Left hindlimb (tissue), 1 donor: ENCODE data around the gene S100PBP.
A peak's percentile ranks its signal among the peaks of the same experiment; 100 is the strongest.

Experiments
- DNase-seq: peaks from one replicate; pipeline ENCODE4 v3.0.0-alpha.2; 2018

Gene S100PBP

DNA sequence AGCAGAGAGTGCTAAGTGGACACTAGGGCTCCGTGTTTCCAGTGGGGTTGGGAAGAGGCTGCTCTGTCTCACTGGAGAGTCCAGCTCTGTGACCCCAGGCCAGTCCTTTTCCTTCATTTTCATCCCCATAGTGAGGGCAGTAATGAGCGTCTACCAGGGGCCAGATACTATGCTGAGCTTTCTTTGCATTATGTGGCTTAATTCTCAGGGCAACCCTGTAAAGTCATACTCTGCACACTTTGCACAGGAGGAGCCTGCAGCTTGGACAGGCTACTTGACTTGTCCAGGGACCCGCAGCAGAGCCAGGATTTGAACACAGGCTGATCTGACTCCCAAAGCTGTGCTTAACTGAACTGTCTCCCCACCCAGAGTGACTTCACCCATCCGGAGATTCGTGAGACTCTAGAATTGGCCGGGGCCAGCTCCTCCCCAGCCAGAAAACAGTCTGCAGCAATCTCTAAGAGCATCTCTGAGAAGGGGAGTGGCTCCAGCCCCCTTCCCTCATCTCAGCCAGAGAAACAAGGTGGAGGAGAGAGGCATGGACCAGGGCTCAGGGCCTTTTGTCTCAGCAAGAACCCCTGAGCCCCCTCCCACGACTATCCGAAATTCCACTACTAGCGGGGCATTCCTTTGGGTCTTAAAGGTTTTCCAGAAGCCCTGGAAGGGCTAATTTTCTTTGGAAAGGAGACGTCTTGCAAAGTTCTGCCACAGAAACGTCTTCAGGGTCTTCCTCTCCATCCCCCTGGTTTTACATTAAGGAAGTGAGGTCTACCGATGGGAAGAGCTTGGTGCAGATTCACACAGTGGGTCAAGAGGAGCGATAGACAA lies 54.1 kb downstream of the S100PBP start:
- DNase-seq: peak; percentile 72

DNA sequence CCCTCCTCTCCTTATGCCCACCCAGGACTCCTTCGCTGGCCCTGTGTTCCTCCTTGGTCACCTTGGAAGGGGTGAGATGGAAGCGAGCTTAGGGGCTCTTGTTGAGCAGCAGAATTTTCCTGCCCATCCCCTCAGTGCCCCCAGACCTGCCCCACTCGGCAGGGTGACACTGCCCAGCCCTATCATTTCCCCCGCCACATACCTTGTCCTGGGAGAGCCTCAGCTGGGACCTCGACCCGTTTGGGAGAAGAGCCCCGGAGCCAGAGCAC lies 54.7 kb downstream of the S100PBP start:
- DNase-seq: no peak

DNA sequence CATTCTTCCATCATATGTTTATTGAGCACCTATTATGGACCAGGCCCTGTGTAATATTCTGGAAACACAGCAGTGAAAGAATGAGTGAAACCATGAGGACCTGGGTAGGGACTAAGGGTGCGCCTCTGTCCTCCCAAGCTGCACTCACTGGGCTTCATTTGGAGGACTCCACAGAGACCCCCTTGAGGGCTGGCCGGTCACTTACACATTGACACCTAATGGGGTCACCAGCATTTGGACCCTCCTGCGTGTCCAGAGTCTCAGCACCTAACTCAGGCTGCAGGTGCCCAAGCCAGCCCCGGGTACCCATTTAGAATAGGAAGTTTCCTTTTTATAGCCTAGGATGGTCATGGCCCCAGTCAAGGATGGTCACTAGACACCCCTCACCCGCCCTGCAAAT lies 56.0 kb downstream of the S100PBP start:
- DNase-seq: no peak

- no peak for DNase-seq
These were observed 57.7 kb downstream of the S100PBP start for GRCh38 chr1:32874860-32875752.

GRCh38 chr1:32876341-32877210 lies 59.1 kb downstream of the S100PBP start:
- no peak for DNase-seq

GRCh38 chr1:32877211-32878110 lies 60.0 kb downstream of the S100PBP start:
- peak; percentile 30 for DNase-seq

GRCh38 chr1:32878183-32878582 lies 60.7 kb downstream of the S100PBP start:
- no peak for DNase-seq

DNA sequence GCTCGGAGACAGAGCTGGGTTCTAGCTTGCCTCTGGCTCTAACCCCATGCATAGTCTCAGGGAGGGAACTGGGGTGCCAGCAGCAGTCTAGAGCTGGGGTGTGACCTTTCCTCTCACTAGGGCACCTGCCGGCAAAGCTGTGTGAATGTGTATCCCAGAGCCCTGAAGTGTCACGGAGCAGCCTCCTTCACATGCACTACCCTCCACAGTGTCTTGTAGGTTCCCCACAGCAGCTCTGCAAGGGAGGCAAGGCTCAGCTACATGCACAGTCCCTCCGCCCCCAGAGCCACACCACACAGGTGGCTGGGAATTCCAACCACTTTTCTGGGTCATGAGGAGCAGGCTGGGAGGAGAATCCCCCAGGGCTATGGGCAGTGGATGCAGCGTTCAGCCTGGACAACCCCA lies 61.2 kb downstream of the S100PBP start:
- DNase-seq: no peak

- DNase-seq: peak; percentile 16
These were observed 63.8 kb downstream of the S100PBP start for GRCh38 chr1:32881291-32881690.

DNA sequence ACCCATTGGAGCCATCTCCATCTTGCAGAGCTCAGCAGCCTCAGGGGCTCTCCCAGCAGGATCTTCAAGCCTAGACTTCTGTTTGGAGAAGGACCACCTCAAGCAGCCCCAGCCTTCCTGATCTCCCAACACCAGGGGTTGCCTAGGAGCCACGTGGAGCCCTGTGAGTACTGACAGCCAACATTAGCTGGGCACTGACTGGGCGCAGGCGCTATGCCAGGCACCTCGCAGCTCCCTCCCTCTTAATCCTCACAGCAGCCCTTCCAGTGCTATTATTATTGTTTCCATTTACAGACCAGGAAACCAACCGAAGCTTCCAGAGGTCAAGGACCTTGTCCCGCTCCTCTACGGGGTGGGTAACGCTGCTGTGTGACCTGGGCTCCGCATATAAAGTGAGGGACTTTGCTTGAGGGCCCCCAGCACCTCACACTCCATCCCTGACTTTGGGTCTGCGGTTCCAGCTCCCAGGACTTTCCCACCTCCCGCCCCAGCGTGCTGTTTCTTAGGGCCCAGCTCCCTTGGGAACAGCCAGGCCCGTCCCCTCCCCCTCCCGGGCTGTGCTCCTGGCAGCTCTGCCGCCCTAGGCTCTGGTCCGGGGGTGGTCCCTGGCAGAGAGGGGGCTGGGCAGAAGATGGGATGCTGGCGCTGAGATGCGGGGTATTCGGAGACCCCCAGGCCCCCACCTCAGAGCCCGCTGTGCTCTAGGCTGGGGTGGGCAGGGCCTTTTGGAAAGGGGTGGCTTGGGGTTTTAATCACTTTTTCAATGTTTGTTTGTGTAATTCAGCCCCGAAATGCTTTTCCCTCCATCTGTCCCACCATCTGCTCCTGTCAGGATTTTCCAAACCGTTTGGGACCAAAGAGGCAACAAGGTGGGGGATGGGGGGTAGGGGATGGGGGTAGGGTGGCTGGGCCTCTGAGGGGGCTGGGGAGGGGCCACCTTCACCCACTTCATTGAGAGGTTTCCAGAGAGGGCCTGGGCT lies 64.7 kb downstream of the S100PBP start:
- peak; percentile 37 for DNase-seq

- peak; percentile 6 for DNase-seq
These were observed 66.0 kb downstream of the S100PBP start for GRCh38 chr1:32883338-32884031.

DNA sequence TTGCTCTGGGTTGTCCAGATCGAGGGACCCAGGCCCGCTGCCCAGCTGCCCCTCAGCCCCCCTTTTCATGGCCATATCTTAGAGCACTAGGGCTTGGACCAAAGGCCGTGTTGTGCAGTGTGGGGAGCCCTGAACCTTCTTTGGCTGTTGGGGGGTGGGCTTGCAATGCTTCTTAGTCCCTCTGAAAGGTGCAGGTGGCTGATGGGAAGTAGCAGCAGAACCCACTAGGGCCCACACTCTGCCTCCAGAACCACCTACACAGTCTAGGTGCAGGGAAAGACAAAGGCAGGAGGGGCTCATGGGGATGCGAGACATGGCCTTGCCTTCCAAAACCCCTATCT lies 66.5 kb downstream of the S100PBP start:
- DNase-seq: no peak

GRCh38 chr1:32884726-32885125 lies 67.3 kb downstream of the S100PBP start:
- DNase-seq: peak; percentile 21

- DNase-seq: no peak
These were observed 68.2 kb downstream of the S100PBP start for GRCh38 chr1:32885676-32886003.

DNA sequence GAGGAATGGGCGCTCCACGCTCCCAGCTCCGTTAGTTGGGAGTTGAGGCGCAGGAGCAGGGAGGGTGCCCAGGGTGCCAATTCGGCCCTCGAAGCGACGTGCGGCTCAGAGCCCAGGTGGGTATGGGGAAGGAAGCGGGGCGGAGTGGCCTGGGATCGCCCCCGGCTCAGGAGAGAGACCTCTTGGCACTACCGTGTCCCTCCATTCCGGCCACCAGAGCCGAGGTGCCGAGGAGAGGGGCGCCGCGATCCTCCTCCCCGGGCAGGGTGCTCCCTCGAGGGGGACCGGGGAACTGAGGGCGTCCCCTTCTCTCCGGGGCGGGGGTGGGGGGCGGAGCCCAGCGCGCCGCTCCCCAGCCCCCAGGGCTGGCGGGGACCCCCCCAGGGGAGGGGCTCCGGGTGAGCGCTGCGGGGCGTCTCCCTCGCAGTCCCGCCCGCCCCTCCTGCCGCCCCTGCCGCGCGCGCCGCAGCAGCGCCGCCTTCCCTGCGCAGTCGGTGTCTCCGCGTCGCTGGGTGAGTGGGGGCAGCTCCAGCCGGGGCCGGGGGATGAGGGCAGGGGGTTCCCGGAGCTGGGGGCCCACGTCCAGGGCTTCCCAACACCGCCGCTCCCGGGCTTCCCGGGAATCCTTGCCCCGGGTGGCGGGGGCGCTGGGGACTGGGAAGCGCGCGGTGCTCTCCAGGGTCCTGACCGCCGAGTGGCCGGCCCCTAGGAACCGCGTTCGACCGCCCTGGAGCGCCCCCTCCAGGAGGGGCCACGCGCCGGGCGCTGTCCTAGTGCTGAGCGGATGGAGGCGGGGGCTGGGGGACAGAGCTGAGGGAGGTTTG lies 68.8 kb downstream of the S100PBP start, which contains the start of gene HPCA:
TSS of gene HPCA (plus strand) at position 488 of the 824 bp plus-strand sequence. CDS start 2,408 bp downstream, outside the sequence.
- peak; percentile 64 for DNase-seq

DNA sequence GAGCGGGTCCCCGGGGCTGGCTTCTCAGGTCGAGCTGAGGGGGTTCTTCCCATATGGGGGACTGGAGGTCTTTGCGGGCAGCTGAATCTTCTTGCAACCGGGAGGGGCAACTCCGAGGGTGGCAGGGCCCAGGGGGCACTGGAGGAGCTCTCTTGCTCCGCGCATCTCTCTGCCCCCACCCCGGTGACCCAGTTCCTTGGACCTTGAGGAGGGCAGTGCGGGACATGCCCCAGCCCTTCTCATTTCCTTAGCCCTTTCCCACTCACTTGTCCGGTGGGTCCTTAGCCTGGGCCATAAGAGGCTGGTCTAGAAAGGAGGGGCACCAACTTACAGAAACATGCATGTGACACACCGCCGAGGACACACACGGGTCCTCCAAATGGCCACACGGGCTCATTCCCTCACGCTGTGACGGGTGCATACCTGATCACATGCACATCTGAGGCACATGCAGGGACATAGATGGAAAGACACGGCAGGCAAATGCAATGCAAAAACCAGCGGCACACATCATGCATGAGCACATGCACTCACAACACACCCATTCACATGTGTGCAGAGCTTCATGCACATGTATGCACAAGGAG lies 69.5 kb downstream of the S100PBP start:
- DNase-seq: no peak

GRCh38 chr1:32887623-32888022 lies 70.2 kb downstream of the S100PBP start:
- DNase-seq: no peak

GRCh38 chr1:32888134-32888533 lies 70.7 kb downstream of the S100PBP start:
- no peak for DNase-seq
